K562 (cell line): ENCODE results near the gene SPTBN5. TPM values are rescaled to one million over a fixed set of nuclear protein-coding genes. Genes with fewer than 3 reads are reported as not detected.

Experiments
- ATAC-seq: fragments of 200-7000 bp; cut with Tn5 transposase; 3 replicates; pipeline ENCODE4 v1.9.1; 2020; ENCODE audit warnings: moderate library complexity
- BruUV-seq: library from RNA; stranded (reverse); fragments of 400-500 nt; replicated peaks from 2 replicates; lab custom pipeline; 2021; lab: Mats Ljungman, UMichigan
- CTCF ChIA-PET: fragments of 300-600 bp; formaldehyde crosslinking; extraction: SDS; loops from one replicate; lab custom pipeline; 2021; ENCODE audit warnings: low intra/inter-chr PET ratio; lab: Yijun Ruan, JAX
- POLR2A ChIA-PET: fragments of 300-600, 350-650 bp; sonication (Branson Sonifier 250); formaldehyde crosslinking; extraction: SDS; loops from one replicate; lab custom pipeline; 2021; ENCODE audit warnings: antibody characterized with exemption, inconsistent platforms; lab: Yijun Ruan, JAX
- DNase-seq, 4 experiments: peaks; one replicate each; pipeline versions ENCODE4 v3.0.0 to v3.0.0-alpha.2; 2011 to 2018; ENCODE audit warnings: low spot score in 3 of 4, mixed read lengths in 3 of 4; ENCODE audit errors: extremely low read depth in 1 of 4
- FAIRE-seq: peaks from 2 replicates; lab custom pipeline; 2011; peaks lifted over from hg19 to GRCh38; lab: Jason Lieb, UNC
- H2AFZ ChIP-seq: 2 replicates; pipeline ENCODE4 v1.6.0; 2011; ENCODE audit warnings: low read depth, low read length, control low read depth, inconsistent platforms
- H3K27ac ChIP-seq: fragments of 200-600 bp; 3 replicates; pipeline ENCODE4 v1.8.0; 2011; ENCODE audit warnings: low read depth, mild to moderate bottlenecking, control low read depth, inconsistent platforms, low read length, moderate library complexity, mixed read lengths; ENCODE audit errors: extremely low read depth
- H3K27me3 ChIP-seq, 2 experiments: fragments of 300-600 bp in 1 of 2; 2 replicates in 1 of 2; 3 replicates in 1 of 2; pipeline versions ENCODE4 v1.6.0 to v1.8.0; 2011; ENCODE audit warnings: inconsistent platforms in 2 of 2, low read length in 2 of 2, mild to moderate bottlenecking in 1 of 2, mixed read lengths in 1 of 2, moderate library complexity in 1 of 2; ENCODE audit not compliant: control insufficient read depth in 2 of 2, insufficient read depth in 2 of 2
- H3K36me3 ChIP-seq: fragments of 300-600 bp; 3 replicates; pipeline ENCODE4 v1.8.0; 2011; ENCODE audit warnings: mild to moderate bottlenecking, low read length, inconsistent platforms; ENCODE audit not compliant: control insufficient read depth, insufficient read depth
- H3K4me1 ChIP-seq, 2 experiments: fragments of 200-600 bp in 1 of 2; replicated peaks in 1 of 2; 2 replicates in 1 of 2; 3 replicates in 1 of 2; pipeline versions ENCODE4 v1.5.1 to v1.8.0; 2011; ENCODE audit warnings: inconsistent platforms in 2 of 2, low read length in 2 of 2, mild to moderate bottlenecking in 1 of 2, mixed read lengths in 1 of 2, moderate library complexity in 1 of 2; ENCODE audit not compliant: control insufficient read depth in 2 of 2, insufficient read depth in 2 of 2
- H3K4me2 ChIP-seq: 2 replicates; pipeline ENCODE4 v1.6.1; 2011; ENCODE audit warnings: low read length, control low read depth, inconsistent platforms, mixed read lengths; ENCODE audit not compliant: insufficient read depth
- H3K4me3 ChIP-seq: fragments of 200-600 bp; sonication (generic), shearing (Covaris generic); 2 replicates; pipeline ENCODE4 v1.5.1; 2016; ENCODE audit warnings: control low read depth, inconsistent platforms
- H3K79me2 ChIP-seq: fragments of 200-600 bp; 3 replicates; pipeline ENCODE4 v1.8.0; 2011; ENCODE audit warnings: low read length, inconsistent platforms; ENCODE audit not compliant: control insufficient read depth, insufficient read depth
- H3K9ac ChIP-seq, 2 experiments: 2 replicates each; pipeline versions ENCODE4 v1.6.0 to v1.6.1; 2011; ENCODE audit warnings: low read depth in 2 of 2, low read length in 2 of 2, control low read depth in 1 of 2, inconsistent platforms in 1 of 2, mild to moderate bottlenecking in 1 of 2, mixed read lengths in 1 of 2; ENCODE audit not compliant: insufficient read depth in 1 of 2
- H3K9me1 ChIP-seq: one replicate; pipeline ENCODE4 v1.6.0; 2011; ENCODE audit warnings: inconsistent platforms, mild to moderate bottlenecking, low read length, moderate library complexity; ENCODE audit not compliant: control insufficient read depth, insufficient read depth
- H3K9me3 ChIP-seq: replicated peaks from 2 replicates; pipeline ENCODE4 v1.5.1; 2011; ENCODE audit warnings: low read depth, low read length, inconsistent platforms; ENCODE audit not compliant: control insufficient read depth, insufficient read depth
- H4K20me1 ChIP-seq: replicated peaks from 2 replicates; pipeline ENCODE4 v1.6.1; 2011; ENCODE audit warnings: low read length, inconsistent platforms, mixed read lengths; ENCODE audit not compliant: control insufficient read depth, insufficient read depth
- ILF3 ChIP-seq: fragments of 450-650 bp; IDR thresholded peaks from 2 replicates; pipeline ENCODE4 v1.6.1; 2018; ENCODE audit warnings: antibody characterized with exemption, mild to moderate bottlenecking, moderate library complexity, borderline replicate concordance
- WGBS: fragments of 100-300 bp; shearing (Covaris generic); methylation state at CpG from one replicate; pipeline ENCODE4 v1.1.6; 2016; ENCODE audit warnings: low coverage, mixed read lengths; ENCODE audit not compliant: insufficient coverage; ENCODE audit errors: missing lambda C conversion rate; 5-methylcytosine and 5-hydroxymethylcytosine counted together
- in situ Hi-C: fragments of 300-500 bp; cut with MboI; formaldehyde crosslinking; loops from 4 replicates; pipeline ENCODE4 v1.15.0; 2018; ENCODE audit warnings: inconsistent platforms, mixed read lengths
- intact Hi-C: fragments of 100-400 bp; cut with micrococcal nuclease; formaldehyde crosslinking; loops from 2 replicates; pipeline ENCODE4 v1.14.2; 2022
- polyA plus RNA-seq, 8 experiments: library from polyadenylated mRNA; depleted of rRNA in 4 of 8; stranded (reverse) in 5 of 8; unstranded in 3 of 8; fragments of >200 nt; fragmentation: Nextera tagmentation in 2 of 8; fragmentation: Illumina TruSeq in 1 of 8; extraction: Ambion mirVana in 2 of 8; extraction: Trizol in 1 of 8; gene quantifications; 2 replicates each; pipeline versions ENCODE4 v1.2.1 to v1.2.3, GENCODE V29; 2011 to 2014; ENCODE audit warnings: inconsistent platforms in 1 of 8, missing spikeins in 1 of 8
- total RNA-seq, 7 experiments: library from RNA; depleted of rRNA in 6 of 7; stranded (reverse); fragments of >200 nt in 6 of 7; fragmentation: Illumina TruSeq in 2 of 7; extraction: Trizol in 2 of 7; gene quantifications; 2 replicates each; pipeline versions ENCODE4 v1.2.1 to v1.2.3, GENCODE V29; 2011 to 2021; ENCODE audit warnings: low replicate concordance in 1 of 7
- TF ChIP-seq, protein P1 (sequence below), 2 experiments: IDR thresholded peaks; 2 replicates each; pipeline ENCODE4 v1.6.1; 2012; ENCODE audit warnings: improper control_type of control experiment in 2 of 2, low read depth in 2 of 2, low read length in 2 of 2, borderline replicate concordance in 1 of 2
- TF ChIP-seq, protein P2 (sequence below): fragments of 250-450 bp; sonication (Bioruptor Pico); IDR thresholded peaks from 2 replicates; pipeline ENCODE4 v1.4.0; 2020; ENCODE audit warnings: borderline replicate concordance

The SPTBN5 gene
- total and polyA plus RNA-seq, 9 of the 15 experiments (the other 6 are each of a cell fraction or from before 2014, with no cell fraction given), result 0.02 TPM; not detected in 8

DNA sequence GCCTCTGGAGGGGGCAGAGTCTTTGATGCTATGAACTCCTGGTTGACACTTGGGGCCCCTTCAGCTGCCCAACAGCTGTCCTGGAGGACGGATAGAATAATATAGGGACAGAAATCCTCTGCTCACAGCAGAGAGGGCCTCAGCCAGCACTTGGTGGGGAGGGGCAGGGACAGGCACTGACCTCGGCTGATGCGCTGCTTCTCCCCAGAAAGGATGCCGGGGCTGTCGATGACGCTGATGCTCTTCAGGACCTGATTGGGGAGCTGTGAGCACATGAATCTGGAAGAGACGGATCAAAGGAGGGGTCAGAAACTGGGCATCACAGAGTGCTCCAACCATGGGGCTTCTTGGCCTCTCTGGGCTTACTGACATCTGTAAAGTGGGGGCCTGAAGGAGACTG lies 49.0 kb upstream of the SPTBN5 start:
- no peak overlapping the region for H2AFZ ChIP-seq
- ChIA-PET POLR2A (interaction anchor here (1.2 kb wide), 1 partner anchor 11 kb away, joined by 3 read pairs; no protein-coding TSS in a partner anchor), CTCF (no interaction called here)
- no peaks in the 10 kb centered on the region; the same call in none of the 2 replicates for H4K20me1 ChIP-seq
- 74% methylated on average over 7 of the region's 7 CpGs for WGBS
- FAIRE-seq (no peak), ATAC-seq (no peak), DNase-seq (no peak)
- no peak overlapping the region for H3K27ac ChIP-seq
- no peaks in the 10 kb centered on the region for H3K79me2 ChIP-seq
- H3K27me3 ChIP-seq, result no peaks in the 10 kb centered on the region
- BruUV-seq, result no TSS peak
- no peak overlapping the region for H3K4me3 ChIP-seq
- H3K4me2 ChIP-seq, result no peak overlapping the region
- H3K4me1 ChIP-seq, result no peaks in the 10 kb centered on the region; a peak in 1 of 5 replicates
- TF ChIP-seq, protein P1, sequence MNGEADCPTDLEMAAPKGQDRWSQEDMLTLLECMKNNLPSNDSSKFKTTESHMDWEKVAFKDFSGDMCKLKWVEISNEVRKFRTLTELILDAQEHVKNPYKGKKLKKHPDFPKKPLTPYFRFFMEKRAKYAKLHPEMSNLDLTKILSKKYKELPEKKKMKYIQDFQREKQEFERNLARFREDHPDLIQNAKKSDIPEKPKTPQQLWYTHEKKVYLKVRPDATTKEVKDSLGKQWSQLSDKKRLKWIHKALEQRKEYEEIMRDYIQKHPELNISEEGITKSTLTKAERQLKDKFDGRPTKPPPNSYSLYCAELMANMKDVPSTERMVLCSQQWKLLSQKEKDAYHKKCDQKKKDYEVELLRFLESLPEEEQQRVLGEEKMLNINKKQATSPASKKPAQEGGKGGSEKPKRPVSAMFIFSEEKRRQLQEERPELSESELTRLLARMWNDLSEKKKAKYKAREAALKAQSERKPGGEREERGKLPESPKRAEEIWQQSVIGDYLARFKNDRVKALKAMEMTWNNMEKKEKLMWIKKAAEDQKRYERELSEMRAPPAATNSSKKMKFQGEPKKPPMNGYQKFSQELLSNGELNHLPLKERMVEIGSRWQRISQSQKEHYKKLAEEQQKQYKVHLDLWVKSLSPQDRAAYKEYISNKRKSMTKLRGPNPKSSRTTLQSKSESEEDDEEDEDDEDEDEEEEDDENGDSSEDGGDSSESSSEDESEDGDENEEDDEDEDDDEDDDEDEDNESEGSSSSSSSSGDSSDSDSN (IDR thresholded peaks at IDR 0.05; ENCODE audit: borderline replicate concordance in 1 of 2, low read depth in 2 of 2, low read length in 2 of 2), result no peak
- TF ChIP-seq, protein P2, sequence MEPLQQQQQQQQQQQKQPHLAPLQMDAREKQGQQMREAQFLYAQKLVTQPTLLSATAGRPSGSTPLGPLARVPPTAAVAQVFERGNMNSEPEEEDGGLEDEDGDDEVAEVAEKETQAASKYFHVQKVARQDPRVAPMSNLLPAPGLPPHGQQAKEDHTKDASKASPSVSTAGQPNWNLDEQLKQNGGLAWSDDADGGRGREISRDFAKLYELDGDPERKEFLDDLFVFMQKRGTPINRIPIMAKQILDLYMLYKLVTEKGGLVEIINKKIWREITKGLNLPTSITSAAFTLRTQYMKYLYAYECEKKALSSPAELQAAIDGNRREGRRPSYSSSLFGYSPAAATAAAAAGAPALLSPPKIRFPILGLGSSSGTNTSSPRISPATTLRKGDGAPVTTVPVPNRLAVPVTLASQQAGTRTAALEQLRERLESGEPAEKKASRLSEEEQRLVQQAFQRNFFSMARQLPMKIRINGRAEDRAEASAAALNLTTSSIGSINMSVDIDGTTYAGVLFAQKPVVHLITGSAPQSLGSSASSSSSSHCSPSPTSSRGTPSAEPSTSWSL, result no peak
- no peak for TF ChIP-seq ILF3
- intact Hi-C loops (no loop called here), in situ Hi-C loops (no loop called here)
- H3K9ac ChIP-seq, result no peak overlapping the region
- no peaks in the 10 kb centered on the region for H3K9me1 ChIP-seq
- H3K36me3 ChIP-seq, result peaks cover 9% of the 10 kb centered on the region; the same call in 1 of the 3 replicates
- no peaks in the 10 kb centered on the region for H3K9me3 ChIP-seq
